HG02884 (cell line): ENCODE data around the gene CYP11A1.

Experiments
- ATAC-seq: cut with Tn5 transposase; IDR thresholded peaks from one replicate; pipeline ENCODE4 v1.9.1; 2021; ENCODE audit warnings: mild to moderate bottlenecking, moderate library complexity; ENCODE audit not compliant: unreplicated experiment

Gene CYP11A1

GRCh38 chr15:74350295-74351275 lies 16.9 kb downstream of the CYP11A1 start:
- ATAC-seq: no peak

- no peak for ATAC-seq
Measured at GRCh38 chr15:74349241-74349778, 18.1 kb downstream of the CYP11A1 start.

GRCh38 chr15:74347757-74348250 lies 19.6 kb downstream of the CYP11A1 start:
- ATAC-seq: no peak

GRCh38 chr15:74345051-74345450 lies 22.4 kb downstream of the CYP11A1 start:
- ATAC-seq: no peak

GRCh38 chr15:74343797-74344127 lies 23.7 kb downstream of the CYP11A1 start:
- no peak for ATAC-seq

- no peak for ATAC-seq
Measured at GRCh38 chr15:74343127-74343796, 24.2 kb downstream of the CYP11A1 start.

- no peak for ATAC-seq
Measured at GRCh38 chr15:74340150-74340549, 27.3 kb downstream of the CYP11A1 start.

GRCh38 chr15:74339371-74339770 lies 28.1 kb downstream of the CYP11A1 start:
- ATAC-seq: no peak

- no peak for ATAC-seq
Measured at GRCh38 chr15:74338676-74339075, 28.8 kb downstream of the CYP11A1 start.

- ATAC-seq: no peak
Measured at GRCh38 chr15:74337607-74338211, 29.7 kb downstream of the CYP11A1 start.

GRCh38 chr15:74337146-74337545 lies 30.3 kb downstream of the CYP11A1 start:
- no peak for ATAC-seq

GRCh38 chr15:74336061-74337005 lies 31.1 kb downstream of the CYP11A1 start:
- ATAC-seq: no peak

GRCh38 chr15:74335396-74335795 lies 32.0 kb downstream of the CYP11A1 start:
- ATAC-seq: no peak

- ATAC-seq: no peak
Measured at GRCh38 chr15:74334127-74334526, 33.3 kb downstream of the CYP11A1 start.

GRCh38 chr15:74333662-74334061 lies 33.8 kb downstream of the CYP11A1 start:
- ATAC-seq: no peak

GRCh38 chr15:74333093-74333492 lies 34.4 kb downstream of the CYP11A1 start:
- no peak for ATAC-seq

- ATAC-seq: no peak
Measured at GRCh38 chr15:74332611-74333010, 34.8 kb downstream of the CYP11A1 start.

GRCh38 chr15:74332011-74332410 lies 35.4 kb downstream of the CYP11A1 start:
- no peak for ATAC-seq

GRCh38 chr15:74330861-74331408 lies 36.5 kb downstream of the CYP11A1 start:
- no peak for ATAC-seq
